Dermis blood vessel endothelial cell (primary cell): ENCODE results near the gene FBXO15. TPM values are rescaled to one million over a fixed set of nuclear protein-coding genes. Genes with fewer than 3 reads are reported as not detected.

Source experiments
- DNase-seq: peaks from one replicate; pipeline ENCODE4 v3.0.0; 2010
- total RNA-seq: library from RNA; depleted of rRNA; stranded (reverse); fragments of >200 nt; gene quantifications from 2 replicates; pipeline ENCODE4 v1.2.3, GENCODE V29; 2014

FBXO15 gene
- total RNA-seq, 1 donor from 2014 or later: 1.7 TPM

- no peak for DNase-seq
Observed at GRCh38 chr18:74110976-74111375, 36.7 kb downstream of the FBXO15 start.

DNA sequence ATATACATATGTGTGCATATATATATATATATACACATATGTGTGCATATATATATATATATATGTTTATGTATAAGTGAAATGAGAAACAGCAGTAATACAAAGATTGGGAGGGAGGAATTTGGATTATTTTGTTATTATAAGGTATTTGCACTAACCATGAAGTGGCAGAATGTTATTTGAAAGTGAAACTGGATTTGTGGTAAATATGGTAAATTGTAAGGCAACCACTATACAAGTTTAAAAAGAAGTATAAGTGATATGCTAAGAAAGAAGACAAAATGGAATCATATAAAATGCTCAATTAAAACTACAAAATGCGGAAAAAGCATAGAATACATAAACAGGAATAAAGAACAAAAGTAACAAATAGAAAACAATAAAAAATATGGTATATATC, 37.5 kb downstream of the FBXO15 start:
- no peak for DNase-seq

DNA sequence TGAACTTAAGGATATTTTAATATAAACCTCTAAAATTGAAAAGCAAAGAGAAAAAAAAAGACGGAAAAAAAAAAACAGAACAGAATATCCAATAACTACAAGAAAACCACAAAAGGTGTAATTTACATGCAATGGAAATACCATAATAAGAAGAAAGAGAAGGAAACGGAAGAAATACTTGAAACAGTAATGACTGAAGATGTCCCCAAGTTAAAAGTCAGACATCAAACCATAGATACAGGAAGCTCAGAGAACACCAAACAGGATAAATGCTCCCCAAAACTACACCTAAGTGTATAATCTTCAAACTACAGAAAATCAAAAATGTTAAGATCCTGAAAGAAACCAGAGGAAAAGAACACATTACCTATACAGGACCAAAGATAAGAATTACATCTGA, 39.2 kb downstream of the FBXO15 start:
- DNase-seq: no peak

DNA sequence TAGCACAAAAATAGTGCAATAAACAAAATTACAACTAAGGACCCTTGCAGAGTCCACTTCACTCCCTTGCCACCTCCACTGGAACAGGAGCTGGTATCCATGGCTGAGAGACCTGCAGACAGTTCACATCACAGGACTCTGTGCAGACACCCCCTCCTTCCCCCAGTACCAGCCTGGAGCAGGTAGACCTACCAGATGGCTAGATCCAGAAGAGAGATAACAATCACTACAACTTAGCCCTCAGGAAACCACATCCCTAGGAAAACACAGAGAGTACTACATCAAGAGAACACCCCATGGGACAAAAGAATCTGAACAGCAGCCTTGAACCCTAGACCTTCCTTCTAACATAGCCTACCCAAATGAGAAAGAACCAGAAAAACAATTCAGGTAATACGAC, 49.8 kb downstream of the FBXO15 start:
- no peak for DNase-seq

DNA sequence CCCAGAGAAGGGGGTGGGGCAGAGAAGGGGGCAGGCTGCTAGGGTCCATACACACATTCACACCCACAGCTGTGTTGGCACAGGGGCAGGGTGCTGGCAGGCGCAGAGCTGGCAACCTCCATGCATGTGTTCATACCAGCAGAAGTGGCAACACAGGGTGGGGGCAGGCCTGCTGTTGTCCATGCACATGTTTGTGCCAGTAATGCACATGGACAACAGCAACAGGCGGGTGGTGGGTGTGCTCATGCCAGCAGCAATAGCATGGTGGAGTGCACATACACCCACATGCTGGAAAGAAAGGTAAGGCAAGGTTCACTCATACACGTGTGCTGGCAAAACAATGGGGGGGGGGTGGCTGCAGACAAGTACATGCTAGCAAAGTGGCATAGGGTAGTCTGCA, 54.7 kb downstream of the FBXO15 start:
- DNase-seq: no peak

DNA sequence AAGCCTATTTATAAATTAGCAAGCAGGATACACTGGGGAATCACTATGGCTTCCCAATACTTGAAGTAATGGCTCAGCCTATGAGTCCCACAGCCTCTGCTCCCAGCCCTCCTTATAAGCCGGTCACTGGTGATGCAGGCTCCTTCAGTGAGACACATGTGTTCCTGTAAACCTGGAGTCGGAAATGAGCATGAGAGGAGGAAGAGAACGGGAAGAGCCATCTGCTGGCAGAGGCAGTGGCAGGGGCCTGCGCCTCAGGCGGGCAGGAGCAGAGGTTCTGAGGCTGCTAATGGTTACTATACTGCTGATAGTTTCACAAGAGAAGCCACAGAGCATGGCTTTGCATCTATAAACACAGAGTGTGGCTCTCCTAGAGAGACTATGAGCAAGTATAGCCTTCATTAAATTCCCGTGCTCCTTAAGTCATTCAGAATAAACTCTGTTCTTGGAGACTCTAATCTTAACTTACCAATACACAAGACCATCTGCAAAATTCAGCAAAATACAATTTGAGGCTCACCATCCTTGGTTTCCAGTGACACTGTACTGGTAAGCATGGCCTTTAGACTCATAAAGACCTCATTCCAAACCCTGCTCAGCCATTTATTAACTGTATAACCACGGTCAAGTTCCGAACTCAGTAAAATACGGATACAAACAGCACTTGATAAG, 63.3 kb downstream of the FBXO15 start:
- no peak for DNase-seq

GRCh38 chr18:74083557-74083952, 64.1 kb downstream of the FBXO15 start:
- no peak for DNase-seq

GRCh38 chr18:74082742-74083556, 64.7 kb downstream of the FBXO15 start:
- DNase-seq: peak; percentile 5

DNA sequence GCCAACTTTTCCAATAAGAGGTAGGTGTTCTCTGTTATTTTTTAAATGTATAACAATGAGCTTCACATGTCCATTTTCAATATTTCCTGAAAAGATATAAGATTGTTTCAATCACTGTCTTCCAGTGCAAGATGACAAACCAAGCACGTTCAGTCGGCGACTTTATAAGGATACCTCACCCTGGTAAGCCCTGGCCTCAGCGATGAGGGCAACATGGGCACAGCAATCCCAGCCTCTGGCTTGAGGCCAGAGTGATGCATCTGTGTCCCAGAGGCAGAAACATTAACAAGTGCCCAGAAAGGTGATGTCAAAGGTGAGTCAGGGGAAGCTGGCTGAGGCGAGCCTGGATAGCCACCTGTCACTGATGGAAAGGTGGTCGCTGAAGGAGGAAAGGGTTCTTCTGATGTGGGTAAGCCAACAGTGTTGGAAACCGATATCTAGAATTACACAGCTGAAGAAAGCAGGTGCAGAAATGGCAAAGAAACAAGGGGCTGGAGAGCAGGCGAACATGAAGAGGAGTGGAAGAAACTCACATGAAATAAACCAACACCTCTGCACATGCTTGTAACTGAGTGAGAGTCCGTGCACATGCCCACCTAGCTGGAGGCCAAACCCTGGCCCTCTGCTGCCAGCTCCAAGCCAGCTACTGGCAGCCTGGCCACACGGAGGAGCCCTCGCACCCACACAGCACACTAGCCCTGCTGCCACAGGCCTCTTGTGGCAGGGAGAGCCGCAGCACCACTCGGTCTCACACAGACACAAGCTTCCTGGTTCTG, 65.5 kb downstream of the FBXO15 start:
- peak; percentile 62 for DNase-seq

- DNase-seq: no peak
Observed at GRCh38 chr18:74078257-74078656, 69.4 kb downstream of the FBXO15 start.

DNA sequence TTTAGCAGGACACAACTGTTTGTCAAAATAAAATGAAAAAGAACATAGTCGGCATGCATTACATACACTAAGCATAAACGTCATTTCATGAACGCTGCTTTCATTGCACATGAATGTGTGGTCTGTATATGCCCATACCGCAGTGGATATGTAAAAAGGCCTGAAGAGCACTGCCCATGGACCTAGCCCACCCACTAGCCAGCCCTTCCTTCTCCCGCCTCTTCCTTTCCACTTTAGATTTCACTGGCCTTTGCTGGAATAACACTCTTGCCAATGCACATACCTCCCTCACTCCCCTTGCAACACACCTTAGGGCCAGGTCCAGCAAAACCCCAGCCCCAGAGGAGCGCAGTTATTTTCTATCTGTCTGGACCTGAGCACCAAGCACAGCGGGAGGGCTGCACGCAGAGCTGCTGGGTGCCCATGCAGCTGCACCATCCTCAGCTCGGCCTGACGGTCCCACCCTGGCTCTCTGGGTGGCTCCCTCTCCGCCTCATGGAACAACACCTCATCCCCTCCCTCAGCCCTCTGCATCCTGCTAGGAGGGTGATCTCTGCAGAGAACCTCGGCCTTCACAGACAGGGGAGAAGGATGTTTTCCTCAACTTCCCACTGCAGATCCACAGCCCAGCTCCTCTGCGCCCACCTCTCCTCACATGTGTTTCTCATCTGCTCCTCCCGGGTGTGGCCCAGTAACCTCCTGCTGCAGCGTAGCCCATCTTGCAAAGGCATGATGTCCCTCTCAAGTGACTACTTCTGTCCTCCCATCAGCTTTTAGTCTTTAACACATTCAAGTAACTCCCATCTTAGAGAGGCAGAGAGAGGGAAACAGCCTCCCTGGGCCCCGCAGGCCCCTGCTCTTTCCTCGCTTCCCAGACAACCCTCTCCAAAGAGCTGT, 72.7 kb downstream of the FBXO15 start:
- no peak for DNase-seq

- no peak for DNase-seq
Observed at GRCh38 chr18:74073957-74074667, 73.5 kb downstream of the FBXO15 start.

DNA sequence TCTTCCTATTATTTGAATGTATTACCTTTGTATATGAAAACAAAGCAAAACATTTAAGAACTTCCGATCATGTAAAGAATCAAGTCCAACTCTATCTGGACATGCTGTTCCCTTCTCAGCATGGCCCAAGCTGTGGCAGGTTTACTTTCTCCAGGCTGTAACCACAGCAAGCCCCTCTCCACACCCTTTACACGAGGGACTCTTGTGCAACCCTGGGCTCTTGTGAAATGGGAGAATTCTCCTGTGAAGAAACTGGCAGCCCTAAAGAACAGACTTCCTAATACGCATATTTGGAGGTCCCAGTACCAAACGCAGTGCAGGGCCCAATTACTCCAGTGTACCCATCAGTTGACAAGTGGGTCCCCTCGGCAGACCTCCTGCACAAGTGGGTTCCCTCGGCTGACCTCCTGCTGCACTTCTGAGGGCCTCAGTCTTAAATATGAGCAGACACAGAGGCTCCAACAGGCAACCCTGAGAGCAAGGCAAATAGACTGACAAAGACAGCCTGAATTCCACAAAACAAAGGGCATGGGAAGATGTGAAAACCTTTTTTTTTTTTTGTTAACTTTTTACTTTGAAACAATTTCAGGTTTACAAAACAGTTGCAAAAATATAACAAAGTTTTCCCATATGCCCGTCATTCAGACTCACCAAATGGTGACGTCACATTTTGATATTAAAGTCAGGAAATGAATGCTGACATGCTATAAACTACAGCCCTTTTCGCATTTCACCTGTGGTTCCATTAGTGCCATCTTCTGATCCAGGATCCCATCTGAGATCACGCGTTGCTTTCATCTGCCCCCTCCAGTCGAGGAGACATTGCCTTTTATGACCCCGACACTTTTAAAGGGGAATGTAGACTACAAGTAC, 78.2 kb downstream of the FBXO15 start:
- DNase-seq: no peak

GRCh38 chr18:74068296-74068695, 79.3 kb downstream of the FBXO15 start:
- DNase-seq: no peak

- DNase-seq: no peak
Observed at GRCh38 chr18:74066018-74066417, 81.6 kb downstream of the FBXO15 start.

DNA sequence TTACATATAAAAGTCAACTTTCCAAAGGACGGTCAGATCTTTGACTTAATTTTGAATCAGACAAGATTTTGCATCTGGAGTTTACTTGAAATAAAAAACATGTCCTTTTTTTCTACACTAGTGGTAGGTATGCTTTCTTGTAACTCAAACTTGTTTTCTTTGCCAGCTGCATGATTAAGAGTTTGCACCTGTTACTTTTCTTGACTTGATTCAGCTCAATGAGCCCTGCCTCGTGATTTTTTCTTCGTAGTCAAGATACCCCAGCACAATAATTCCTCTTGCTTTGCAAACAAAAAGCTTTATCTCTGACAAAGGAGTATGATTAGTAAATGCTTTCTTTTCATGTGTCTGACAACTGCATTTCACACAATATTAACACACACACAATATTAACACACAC, 82.3 kb downstream of the FBXO15 start:
- no peak for DNase-seq

GRCh38 chr18:74064510-74064909, 83.1 kb downstream of the FBXO15 start:
- peak; percentile 43 for DNase-seq

DNA sequence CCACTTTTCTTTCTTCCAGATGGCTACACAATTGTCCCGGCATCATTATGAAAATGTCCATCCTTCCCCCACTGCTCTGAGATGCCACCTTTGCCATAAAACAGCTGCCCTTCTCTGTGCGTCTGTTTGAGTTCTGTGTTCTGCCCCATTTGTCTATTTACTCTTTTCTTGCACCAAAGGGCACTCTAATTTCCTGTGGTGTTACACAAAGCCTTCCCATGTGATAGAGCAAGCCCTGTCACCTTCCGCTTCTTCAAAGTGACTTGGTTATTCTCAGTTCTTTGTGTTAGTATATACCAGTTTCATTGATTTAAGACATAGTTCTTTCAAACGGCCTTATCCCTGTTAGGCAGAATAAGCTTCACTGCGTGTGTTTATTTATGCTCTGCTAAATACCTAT, 84.1 kb downstream of the FBXO15 start:
- no peak for DNase-seq

- DNase-seq: no peak
Observed at GRCh38 chr18:74063023-74063422, 84.6 kb downstream of the FBXO15 start.

- no peak for DNase-seq
Observed at GRCh38 chr18:74062037-74062436, 85.6 kb downstream of the FBXO15 start.

- DNase-seq: no peak
Observed at GRCh38 chr18:74060579-74060978, 87.1 kb downstream of the FBXO15 start.
